Thoracic aorta (tissue), 2 donors: ENCODE results near the gene HELZ. TPM values are rescaled to one million over a fixed set of nuclear protein-coding genes. Genes with fewer than 3 reads are reported as not detected.

ENCODE experiments used
- ATAC-seq: fragments of 150-250 bp; one replicate; pipeline ENCODE4 v1.8.0; 2017; ENCODE audit warnings: low read depth; ENCODE audit not compliant: insufficient number of reproducible peaks, low FRiP score
- DNase-seq: peaks from one replicate; pipeline ENCODE4 v3.0.0-alpha.2; 2020; ENCODE audit warnings: low spot score
- H3K27ac ChIP-seq, 2 donors: fragments of 200-600 bp; sonication (generic); 1 replicate in 1 of 2; 2 replicates in 1 of 2; pipeline ENCODE4 v1.5.1; 2016; ENCODE audit warnings: mild to moderate bottlenecking in 2 of 2, moderate library complexity in 2 of 2
- H3K27me3 ChIP-seq: fragments of 200-600 bp; sonication (generic); replicated peaks from 2 replicates; pipeline ENCODE4 v1.6.0; 2016; ENCODE audit warnings: mild to moderate bottlenecking; ENCODE audit not compliant: insufficient read depth
- H3K36me3 ChIP-seq: fragments of 200-600 bp; sonication (generic); one replicate; pipeline ENCODE4 v1.5.1; 2016
- H3K4me1 ChIP-seq, 2 donors: fragments of 200-600 bp; sonication (generic); 1 replicate in 1 of 2; 2 replicates in 1 of 2; pipeline versions ENCODE4 v1.5.1 to v1.6.0; 2016; ENCODE audit warnings: low read depth in 2 of 2, mild to moderate bottlenecking in 1 of 2; ENCODE audit not compliant: control insufficient read depth in 1 of 2
- H3K4me3 ChIP-seq: fragments of 200-600 bp; sonication (generic); 2 replicates; pipeline ENCODE4 v1.5.1; 2016; ENCODE audit warnings: mild to moderate bottlenecking
- H3K9me3 ChIP-seq: fragments of 200-600 bp; sonication (generic); 2 replicates; pipeline ENCODE4 v1.5.1; 2016
- CTCF ChIP-seq: fragments of 200-600 bp; sonication (generic); IDR thresholded peaks from one replicate; pipeline ENCODE4 v1.5.1; 2019; ENCODE audit warnings: antibody characterized with exemption
- total RNA-seq, 2 donors: library from RNA; depleted of rRNA; stranded (reverse); fragments of >200 nt; gene quantifications; one replicate each; pipeline versions ENCODE4 v1.1.0 to v1.2.3, GENCODE V29; 2016

HELZ gene
- total RNA-seq, 2 donors from 2014 or later, result 47.8 to 58.4 TPM

GRCh38 chr17:67165201-67165600, 79.8 kb downstream of the HELZ start:
- no peak for DNase-seq
- Histone ChIP-seq H3K9me3 (no peaks in the 10 kb centered on the region), H3K4me1 (no peaks in the 10 kb centered on the region), H3K27ac (peak overlapping the region in 1 of 2 donors; percentile 14), H3K4me3 (no peak overlapping the region), H3K36me3 (peaks cover 10% of the 10 kb centered on the region), H3K27me3 (no peaks in the 10 kb centered on the region)
- no peak for ATAC-seq
- no peak for TF ChIP-seq CTCF

- H3K36me3 ChIP-seq, result peaks cover 12% of the 10 kb centered on the region
- peak overlapping the region in 1 of 2 donors; percentile 14 for H3K27ac ChIP-seq
- TF ChIP-seq CTCF, result no peak
- H3K9me3 ChIP-seq, result no peaks in the 10 kb centered on the region
- H3K27me3 ChIP-seq, result no peaks in the 10 kb centered on the region
- H3K4me3 ChIP-seq, result no peak overlapping the region
- no peak for ATAC-seq
- H3K4me1 ChIP-seq, result no peaks in the 10 kb centered on the region
- DNase-seq, result no peak
Measured at GRCh38 chr17:67164302-67164701, 80.7 kb downstream of the HELZ start.

DNA sequence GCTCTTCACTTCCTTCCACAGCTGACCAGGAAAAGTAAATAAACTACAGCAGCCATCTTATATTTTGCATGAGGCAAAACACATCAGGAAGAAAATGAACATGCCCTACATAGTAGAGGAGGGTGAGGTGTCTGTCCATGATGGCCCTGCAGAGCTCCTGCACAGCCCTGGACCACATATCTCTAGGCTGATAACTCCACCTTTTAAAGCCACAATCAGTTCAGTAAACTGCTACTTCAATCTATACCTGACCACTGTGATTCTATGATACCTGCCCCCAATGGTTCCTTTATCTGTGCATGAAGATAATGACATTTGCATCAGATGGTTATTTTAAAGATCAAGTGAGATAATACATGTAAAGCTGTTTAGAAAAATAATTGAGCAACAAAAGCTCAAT, 82.2 kb downstream of the HELZ start:
- TF ChIP-seq CTCF, result no peak
- Histone ChIP-seq H3K27ac (no peak overlapping the region), H3K9me3 (no peaks in the 10 kb centered on the region), H3K4me3 (no peak overlapping the region), H3K4me1 (no peaks in the 10 kb centered on the region), H3K27me3 (no peaks in the 10 kb centered on the region), H3K36me3 (peaks cover 12% of the 10 kb centered on the region)
- ATAC-seq (no peak), DNase-seq (no peak)

DNA sequence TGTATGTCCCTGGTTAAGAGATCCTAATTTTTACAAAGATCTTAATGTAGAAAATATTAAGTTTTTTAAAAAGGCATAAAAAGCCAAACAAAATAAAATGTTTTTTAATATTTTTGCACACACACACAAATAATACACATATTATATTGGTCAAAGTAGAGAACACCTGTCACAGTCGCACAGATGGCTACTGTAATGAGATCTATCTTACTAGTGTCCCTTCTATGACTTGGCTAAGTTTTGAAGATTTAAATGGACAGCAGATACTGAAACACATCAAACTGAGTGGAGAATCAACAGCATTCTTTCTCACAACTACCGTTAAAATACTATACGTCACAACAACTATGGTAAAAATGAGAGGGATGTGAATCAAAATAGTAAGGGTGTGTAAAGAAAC, 83.4 kb downstream of the HELZ start:
- Histone ChIP-seq H3K4me3 (no peak overlapping the region), H3K27me3 (no peaks in the 10 kb centered on the region), H3K9me3 (no peaks in the 10 kb centered on the region), H3K4me1 (no peaks in the 10 kb centered on the region), H3K27ac (no peak overlapping the region), H3K36me3 (peaks cover 7% of the 10 kb centered on the region)
- no peak for TF ChIP-seq CTCF
- ATAC-seq (no peak), DNase-seq (no peak)

- H3K4me1 ChIP-seq, result no peaks in the 10 kb centered on the region
- no peaks in the 10 kb centered on the region for H3K9me3 ChIP-seq
- H3K36me3 ChIP-seq, result peaks cover 7% of the 10 kb centered on the region
- H3K27ac ChIP-seq, result no peak overlapping the region
- no peak for DNase-seq
- TF ChIP-seq CTCF, result no peak
- no peak for ATAC-seq
- no peaks in the 10 kb centered on the region for H3K27me3 ChIP-seq
- H3K4me3 ChIP-seq, result no peak overlapping the region
Measured at GRCh38 chr17:67160791-67161190, 84.2 kb downstream of the HELZ start.
